Left ventricle myocardium inferior (tissue), 1 donor: ENCODE results near the gene KIAA1671. TPM values are rescaled to one million over a fixed set of nuclear protein-coding genes. Genes with fewer than 3 reads are reported as not detected.

Source experiments
- DNase-seq: peaks from one replicate; pipeline ENCODE4 v3.0.0-alpha.2; 2020
- H3K27ac ChIP-seq: fragments of 200-600 bp; replicated peaks from 2 replicates; pipeline ENCODE4 v1.8.0; 2021
- H3K27me3 ChIP-seq: fragments of 200-600 bp; 2 replicates; pipeline ENCODE4 v1.8.0; 2021; ENCODE audit warnings: low read depth
- H3K36me3 ChIP-seq: fragments of 200-600 bp; 2 replicates; pipeline ENCODE4 v1.8.0; 2021
- H3K4me1 ChIP-seq: fragments of 200-600 bp; 2 replicates; pipeline ENCODE4 v1.8.0; 2021
- H3K4me3 ChIP-seq: fragments of 200-600 bp; 2 replicates; pipeline ENCODE4 v1.8.0; 2021; ENCODE audit warnings: mild to moderate bottlenecking, moderate library complexity
- H3K9me3 ChIP-seq: fragments of 200-600 bp; replicated peaks from 2 replicates; pipeline ENCODE4 v1.8.0; 2021
- intact Hi-C: fragments of 100-400 bp; cut with micrococcal nuclease; formaldehyde crosslinking; loops from one replicate; pipeline ENCODE4 v1.11.0; 2022
- total RNA-seq: library from RNA; stranded (reverse); fragmentation: NEBNext Ultra II Directional; extraction: Animal tissue kit (Norgen Biotek cat#: 25700); gene quantifications from one replicate; pipeline ENCODE4 v1.2.1, GENCODE V29; 2021
- TF ChIP-seq, protein P1 (sequence below): fragments of 200-600 bp; IDR thresholded peaks from 2 replicates; pipeline ENCODE4 v1.8.0; 2021; ENCODE audit warnings: antibody characterized with exemption, mild to moderate bottlenecking, borderline replicate concordance
- donor health status: DM: no; HTN: yes; CAD: no; lungs with severe emphysema.

KIAA1671 gene
- total RNA-seq, 1 donor from 2014 or later = 12.2 TPM

GRCh38 chr22:24976442-24977218, 24.1 kb downstream of the KIAA1671 start:
- H3K4me3 ChIP-seq = peak overlapping the region; percentile 15
- no peaks in the 10 kb centered on the region for H3K9me3 ChIP-seq
- peaks cover 63% of the 10 kb centered on the region for H3K4me1 ChIP-seq
- no peak for DNase-seq
- intact Hi-C loops = no loop called here
- TF ChIP-seq, protein P1, sequence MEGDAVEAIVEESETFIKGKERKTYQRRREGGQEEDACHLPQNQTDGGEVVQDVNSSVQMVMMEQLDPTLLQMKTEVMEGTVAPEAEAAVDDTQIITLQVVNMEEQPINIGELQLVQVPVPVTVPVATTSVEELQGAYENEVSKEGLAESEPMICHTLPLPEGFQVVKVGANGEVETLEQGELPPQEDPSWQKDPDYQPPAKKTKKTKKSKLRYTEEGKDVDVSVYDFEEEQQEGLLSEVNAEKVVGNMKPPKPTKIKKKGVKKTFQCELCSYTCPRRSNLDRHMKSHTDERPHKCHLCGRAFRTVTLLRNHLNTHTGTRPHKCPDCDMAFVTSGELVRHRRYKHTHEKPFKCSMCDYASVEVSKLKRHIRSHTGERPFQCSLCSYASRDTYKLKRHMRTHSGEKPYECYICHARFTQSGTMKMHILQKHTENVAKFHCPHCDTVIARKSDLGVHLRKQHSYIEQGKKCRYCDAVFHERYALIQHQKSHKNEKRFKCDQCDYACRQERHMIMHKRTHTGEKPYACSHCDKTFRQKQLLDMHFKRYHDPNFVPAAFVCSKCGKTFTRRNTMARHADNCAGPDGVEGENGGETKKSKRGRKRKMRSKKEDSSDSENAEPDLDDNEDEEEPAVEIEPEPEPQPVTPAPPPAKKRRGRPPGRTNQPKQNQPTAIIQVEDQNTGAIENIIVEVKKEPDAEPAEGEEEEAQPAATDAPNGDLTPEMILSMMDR = no peak
- H3K27me3 ChIP-seq = no peaks in the 10 kb centered on the region
- H3K27ac ChIP-seq = peak overlapping the region; percentile 86
- no peaks in the 10 kb centered on the region for H3K36me3 ChIP-seq

- H3K27ac ChIP-seq = peak overlapping the region; percentile 86
- TF ChIP-seq, protein P1 = no peak
- H3K4me3 ChIP-seq = no peak overlapping the region
- DNase-seq = peak; percentile 65
- H3K4me1 ChIP-seq = peaks cover 72% of the 10 kb centered on the region
- H3K36me3 ChIP-seq = no peaks in the 10 kb centered on the region
- no peaks in the 10 kb centered on the region for H3K9me3 ChIP-seq
- intact Hi-C loops = no loop called here
- H3K27me3 ChIP-seq = no peaks in the 10 kb centered on the region
Observed at GRCh38 chr22:24977370-24978221, 25.1 kb downstream of the KIAA1671 start.

DNA sequence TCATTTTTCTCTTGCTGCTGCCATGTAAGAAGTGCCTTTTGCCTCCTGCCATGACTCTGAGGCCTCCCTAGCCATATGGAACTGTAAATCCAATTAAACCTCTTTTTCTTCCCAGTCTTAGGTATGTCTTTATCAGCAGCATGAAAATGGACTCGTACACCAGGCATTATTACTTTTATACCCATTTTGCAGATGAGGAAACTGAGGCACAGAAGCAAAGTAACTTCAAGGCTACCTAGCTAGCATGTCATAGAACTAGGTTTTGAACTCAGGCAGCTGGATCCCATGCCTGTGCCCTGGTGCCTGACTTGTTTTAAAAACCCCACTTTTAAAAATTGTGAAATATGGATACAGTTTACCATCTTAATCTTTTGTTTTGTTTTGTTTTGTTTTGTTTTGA, 25.8 kb downstream of the KIAA1671 start:
- no peaks in the 10 kb centered on the region for H3K27me3 ChIP-seq

DNA sequence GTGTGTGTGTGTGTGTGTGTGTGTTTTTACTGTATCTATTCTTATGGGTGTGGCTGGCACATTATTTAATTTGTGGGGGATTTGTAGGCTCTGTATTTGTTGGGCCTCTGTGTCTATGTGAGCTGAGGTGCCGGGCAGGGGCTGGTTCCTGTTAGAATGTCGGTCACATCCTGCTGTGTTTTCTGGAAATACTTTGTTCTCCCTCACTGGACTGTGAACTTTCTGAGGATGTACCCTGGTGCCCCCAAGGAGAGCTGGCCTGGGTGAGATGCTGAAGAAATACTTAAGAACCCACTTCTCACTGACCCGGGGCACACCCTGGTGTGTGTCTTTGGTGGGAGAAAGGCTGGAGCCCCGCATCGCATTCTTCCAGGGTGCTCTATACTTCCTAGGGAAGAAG, 28.6 kb downstream of the KIAA1671 start:
- no peak for DNase-seq
- H3K4me3 ChIP-seq = no peak overlapping the region
- H3K36me3 ChIP-seq = no peaks in the 10 kb centered on the region
- no peaks in the 10 kb centered on the region for H3K9me3 ChIP-seq
- H3K27ac ChIP-seq = peak overlapping the region; percentile 58
- H3K4me1 ChIP-seq = peaks cover 82% of the 10 kb centered on the region
- TF ChIP-seq, protein P1 = no peak
- no peaks in the 10 kb centered on the region for H3K27me3 ChIP-seq
- intact Hi-C loops = no loop called here

More for the DNA sequence above, 25.8 kb downstream of the KIAA1671 start:
- intact Hi-C loops = no loop called here
- DNase-seq = no peak
- H3K4me3 ChIP-seq = no peak overlapping the region
- H3K4me1 ChIP-seq = peaks cover 75% of the 10 kb centered on the region
- TF ChIP-seq, protein P1 = no peak
- no peaks in the 10 kb centered on the region for H3K9me3 ChIP-seq
- peak overlapping the region; percentile 86 for H3K27ac ChIP-seq
- no peaks in the 10 kb centered on the region for H3K36me3 ChIP-seq

- no peak for DNase-seq
- peak overlapping the region; percentile 58 for H3K27ac ChIP-seq
- peaks cover 80% of the 10 kb centered on the region for H3K4me1 ChIP-seq
Observed at GRCh38 chr22:24981656-24982055, 29.1 kb downstream of the KIAA1671 start.

More at GRCh38 chr22:24981656-24982055, 29.1 kb downstream of the KIAA1671 start:
- Histone ChIP-seq H3K27me3 (no peaks in the 10 kb centered on the region), H3K9me3 (no peaks in the 10 kb centered on the region), H3K36me3 (no peaks in the 10 kb centered on the region), H3K4me3 (no peak overlapping the region)
- intact Hi-C loops = no loop called here
- TF ChIP-seq, protein P1 = no peak
